ENCODE data around the gene ATP8B2. TPM values are rescaled to one million over a fixed set of nuclear protein-coding genes. Genes with fewer than 3 reads are reported as not detected.

The ATP8B2 gene
- total RNA-seq, 1 experiment from 2014 or later, result 22.1 TPM

DNA sequence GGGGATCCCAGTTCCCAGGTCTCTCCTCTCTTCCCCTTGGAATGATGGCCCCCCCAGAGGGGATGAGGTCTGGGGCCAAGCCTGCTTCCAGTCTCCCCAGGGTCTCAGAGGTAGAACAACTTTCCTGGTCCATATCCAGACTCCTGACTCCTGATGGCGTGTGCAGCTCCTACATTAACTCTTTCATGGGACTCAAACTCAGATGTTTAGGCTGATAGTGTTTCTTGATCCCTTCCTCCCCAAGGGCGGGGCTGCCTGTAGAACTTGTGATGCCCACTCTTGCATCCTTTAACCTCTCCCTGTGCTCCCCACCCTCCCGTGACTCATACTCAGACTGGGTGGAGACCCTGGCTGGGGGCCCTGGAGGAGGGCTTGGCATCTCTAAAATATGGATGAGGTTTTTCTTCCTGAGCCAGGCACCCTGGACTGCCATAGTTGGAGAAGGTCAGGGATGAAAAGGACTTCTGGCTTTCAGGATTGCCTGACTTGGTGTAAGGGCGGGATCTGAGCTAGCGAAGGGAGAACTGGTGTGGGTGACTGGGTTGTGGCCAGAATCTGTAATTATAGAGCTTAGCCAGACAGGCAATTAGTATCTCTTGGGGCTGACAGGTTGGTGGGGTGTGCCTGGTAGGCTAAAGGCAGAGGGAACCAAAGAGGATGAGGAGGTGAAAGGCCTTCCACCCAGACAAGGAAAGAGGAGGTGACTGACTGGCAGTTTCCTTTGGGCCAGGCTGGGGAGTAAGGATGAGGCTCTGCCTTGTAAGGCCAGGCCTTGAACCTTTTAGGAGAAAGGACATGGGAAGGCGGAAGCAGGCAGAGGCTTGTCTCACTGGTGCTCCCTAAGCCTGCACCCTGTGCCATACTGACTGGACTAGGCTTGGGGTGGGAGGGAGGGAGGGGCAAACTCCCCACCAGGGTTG is 1.5 kb downstream of the ATP8B2 start (continued):
- TF ChIP-seq, protein P1, sequence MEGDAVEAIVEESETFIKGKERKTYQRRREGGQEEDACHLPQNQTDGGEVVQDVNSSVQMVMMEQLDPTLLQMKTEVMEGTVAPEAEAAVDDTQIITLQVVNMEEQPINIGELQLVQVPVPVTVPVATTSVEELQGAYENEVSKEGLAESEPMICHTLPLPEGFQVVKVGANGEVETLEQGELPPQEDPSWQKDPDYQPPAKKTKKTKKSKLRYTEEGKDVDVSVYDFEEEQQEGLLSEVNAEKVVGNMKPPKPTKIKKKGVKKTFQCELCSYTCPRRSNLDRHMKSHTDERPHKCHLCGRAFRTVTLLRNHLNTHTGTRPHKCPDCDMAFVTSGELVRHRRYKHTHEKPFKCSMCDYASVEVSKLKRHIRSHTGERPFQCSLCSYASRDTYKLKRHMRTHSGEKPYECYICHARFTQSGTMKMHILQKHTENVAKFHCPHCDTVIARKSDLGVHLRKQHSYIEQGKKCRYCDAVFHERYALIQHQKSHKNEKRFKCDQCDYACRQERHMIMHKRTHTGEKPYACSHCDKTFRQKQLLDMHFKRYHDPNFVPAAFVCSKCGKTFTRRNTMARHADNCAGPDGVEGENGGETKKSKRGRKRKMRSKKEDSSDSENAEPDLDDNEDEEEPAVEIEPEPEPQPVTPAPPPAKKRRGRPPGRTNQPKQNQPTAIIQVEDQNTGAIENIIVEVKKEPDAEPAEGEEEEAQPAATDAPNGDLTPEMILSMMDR (IDR thresholded peaks at IDR 0.05 in 2 of 3, conservative IDR thresholded peaks at IDR 0.05 in 1 of 3; ENCODE audit: borderline replicate concordance in 1 of 3, insufficient read depth in 1 of 3, low read depth in 2 of 3, low read length in 2 of 3), result peak in 1 of 3 experiments; percentile 2; a peak in 1 of 6 replicates
- TF ChIP-seq CBX3 (IDR thresholded peaks at IDR 0.05; ENCODE audit: low read depth) (no peak), ZNF274 (IDR thresholded peaks at IDR 0.05; ENCODE audit: low read depth, low read length) (no peak)

- Histone ChIP-seq H3K9ac (ENCODE audit: low read length) (peak overlapping the region; percentile 50), H3K27me3 (ENCODE audit: insufficient read depth, low read length) (no peaks in the 10 kb centered on the region), H3K4me2 (ENCODE audit: low read length) (peak overlapping the region; percentile 98), H3K79me2 (ENCODE audit: insufficient read depth, low read length) (no peaks in the 10 kb centered on the region), H3K9me3 (ENCODE audit: control insufficient read depth in 1 of 2, insufficient read depth in 1 of 2, low read depth in 1 of 2, low read length in 2 of 2) (no peaks in the 10 kb centered on the region), H3K9me2 (ENCODE audit: insufficient read depth) (no peaks in the 10 kb centered on the region), H3K4me3 (replicated peaks in 1 of 2; ENCODE audit: low read depth in 1 of 2, low read length in 2 of 2) (peak overlapping the region; percentile 45 to 61), H3K27ac (ENCODE audit: low read depth, low read length) (peak overlapping the region; percentile 24; the same call in 1 of the 2 replicates), H2AFZ (ENCODE audit: low read depth, low read length, poor library complexity, severe bottlenecking) (no peak overlapping the region), H3K36me3 (ENCODE audit: control insufficient read depth in 1 of 2, insufficient read depth in 2 of 2, low read length in 2 of 2) (peaks cover 4 to 13% of the 10 kb centered on the region in 2 experiments; a peak in 2 of 4 replicates), H3K4me1 (ENCODE audit: control insufficient read depth in 1 of 2, insufficient read depth in 2 of 2, low read length in 2 of 2) (peaks cover 26 to 49% of the 10 kb centered on the region in 2 experiments), H4K20me1 (ENCODE audit: insufficient read depth) (no peaks in the 10 kb centered on the region)
- RAD21 ChIA-PET (ENCODE audit: low non-redundant PET in 1 of 2, low total read pairs in 2 of 2, uncharacterized antibody in 2 of 2, unreplicated experiment in 2 of 2), result interaction anchor here (0.6 kb wide), 2 partner anchors 24 to 127 kb away, joined by 3 read pairs; no protein-coding TSS in a partner anchor
- DNase-seq (ENCODE audit: low read depth, low spot score) (no peak), ATAC-seq (no peak)
- CTCF ChIA-PET, result interaction anchor here (0.8 to 2.1 kb wide), 5 partner anchors 8 to 232 kb away, joined by 3 to 32 read pairs (median 4); no protein-coding TSS in a partner anchor
- intact Hi-C loops (cut with micrococcal nuclease), result loop anchor here (5.0 to 10.0 kb wide), 2 partner anchors 150 to 217 kb away; no protein-coding TSS in a partner anchor
- POLR2A ChIA-PET, result no interaction called here
- BruUV-seq (replicated peaks), result no TSS peak
- TF ChIP-seq JUND (IDR thresholded peaks at IDR 0.05) (no peak), SP1 (IDR thresholded peaks at IDR 0.05; ENCODE audit: low read depth) (no peak), ZBTB33 (IDR thresholded peaks at IDR 0.05; ENCODE audit: extremely low read depth, insufficient replicate concordance, low read length) (no peak), SIN3A (IDR thresholded peaks at IDR 0.05; ENCODE audit: low read depth) (no peak), CEBPB (IDR thresholded peaks at IDR 0.05; ENCODE audit: low read depth) (no peak), ELF1 (IDR thresholded peaks at IDR 0.05; ENCODE audit: borderline replicate concordance, low read depth) (no peak), ZFX (IDR thresholded peaks at IDR 0.05) (no peak), CBX3 (IDR thresholded peaks at IDR 0.05; ENCODE audit: low read depth) (no peak), FOSL1 (IDR thresholded peaks at IDR 0.05; ENCODE audit: low read depth) (no peak), RAD21 (IDR thresholded peaks at IDR 0.05; ENCODE audit: low read depth) (no peak), EZH2 (IDR thresholded peaks at IDR 0.05) (no peak), ZNF274 (IDR thresholded peaks at IDR 0.05; ENCODE audit: low read depth, low read length) (no peak), POLR2A (IDR thresholded peaks at IDR 0.05; ENCODE audit: borderline replicate concordance, extremely low read depth, insufficient read depth, insufficient read length) (no peak)
- TF ChIP-seq, protein P1 (IDR thresholded peaks at IDR 0.05 in 2 of 3, conservative IDR thresholded peaks at IDR 0.05 in 1 of 3; ENCODE audit: borderline replicate concordance in 1 of 3, insufficient read depth in 1 of 3, low read depth in 2 of 3, low read length in 2 of 3), result no peak
- TF ChIP-seq, protein P2, sequence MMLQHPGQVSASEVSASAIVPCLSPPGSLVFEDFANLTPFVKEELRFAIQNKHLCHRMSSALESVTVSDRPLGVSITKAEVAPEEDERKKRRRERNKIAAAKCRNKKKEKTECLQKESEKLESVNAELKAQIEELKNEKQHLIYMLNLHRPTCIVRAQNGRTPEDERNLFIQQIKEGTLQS (IDR thresholded peaks at IDR 0.05), result no peak
These were observed 2.4 kb downstream of the ATP8B2 start for GRCh38 chr1:154327466-154328317.
